HG03159 (cell line): ENCODE measurements around the gene ST8SIA2.

ENCODE experiments used
- ATAC-seq: cut with Tn5 transposase; IDR thresholded peaks from one replicate; pipeline ENCODE4 v1.9.1; 2021; ENCODE audit warnings: mild to moderate bottlenecking, moderate library complexity; ENCODE audit not compliant: unreplicated experiment

Gene ST8SIA2

GRCh38 chr15:92395098-92395635 is 1.5 kb downstream of the ST8SIA2 start:
- no peak for ATAC-seq

GRCh38 chr15:92399271-92399950 is 5.7 kb downstream of the ST8SIA2 start:
- no peak for ATAC-seq

- no peak for ATAC-seq
These were observed 6.9 kb downstream of the ST8SIA2 start for GRCh38 chr15:92400573-92400972.

GRCh38 chr15:92400980-92401787 is 7.5 kb downstream of the ST8SIA2 start:
- ATAC-seq: no peak

- ATAC-seq: no peak
These were observed 9.1 kb downstream of the ST8SIA2 start for GRCh38 chr15:92402751-92403150.

- no peak for ATAC-seq
These were observed 12.3 kb downstream of the ST8SIA2 start for GRCh38 chr15:92405942-92406341.

- ATAC-seq: no peak
These were observed 13.6 kb downstream of the ST8SIA2 start for GRCh38 chr15:92407321-92407720.

GRCh38 chr15:92407916-92408315 is 14.2 kb downstream of the ST8SIA2 start:
- no peak for ATAC-seq

- no peak for ATAC-seq
These were observed 15.3 kb downstream of the ST8SIA2 start for GRCh38 chr15:92409006-92409405.

- ATAC-seq: no peak
These were observed 15.8 kb downstream of the ST8SIA2 start for GRCh38 chr15:92409521-92409920.

- ATAC-seq: no peak
These were observed 16.9 kb downstream of the ST8SIA2 start for GRCh38 chr15:92410537-92410936.

- ATAC-seq: no peak
These were observed 17.6 kb downstream of the ST8SIA2 start for GRCh38 chr15:92411256-92411655.

GRCh38 chr15:92413510-92413909 is 19.8 kb downstream of the ST8SIA2 start:
- ATAC-seq: no peak

- ATAC-seq: no peak
These were observed 22.1 kb downstream of the ST8SIA2 start for GRCh38 chr15:92415639-92416297.

- no peak for ATAC-seq
These were observed 22.9 kb downstream of the ST8SIA2 start for GRCh38 chr15:92416557-92416956.

GRCh38 chr15:92417716-92418115 is 24.0 kb downstream of the ST8SIA2 start:
- ATAC-seq: no peak

GRCh38 chr15:92418864-92419263 is 25.2 kb downstream of the ST8SIA2 start:
- no peak for ATAC-seq

- ATAC-seq: no peak
These were observed 28.3 kb downstream of the ST8SIA2 start for GRCh38 chr15:92421976-92422375.

GRCh38 chr15:92425578-92426225 is 32.0 kb downstream of the ST8SIA2 start:
- ATAC-seq: no peak

GRCh38 chr15:92429378-92430068 is 35.8 kb downstream of the ST8SIA2 start:
- no peak for ATAC-seq

- no peak for ATAC-seq
These were observed 36.4 kb downstream of the ST8SIA2 start for GRCh38 chr15:92430069-92430440.
